HG03575 (cell line): ENCODE measurements around the gene ABL2.
A peak's percentile ranks its signal among the peaks of the same experiment; 100 is the strongest.

Experiments
- ATAC-seq: cut with Tn5 transposase; IDR thresholded peaks from one replicate; pipeline ENCODE4 v1.9.1; 2021; ENCODE audit not compliant: unreplicated experiment, insufficient number of reproducible peaks, low FRiP score; ENCODE audit errors: extremely low read depth

The ABL2 gene

GRCh38 chr1:179081687-179082332, 147.7 kb downstream of the ABL2 start, which contains the start of gene TOR3A:
TSS of gene TOR3A (plus strand) at chr1:179082070. CDS start at chr1:179082129, 59 bp downstream.
- peak; percentile 77 for ATAC-seq

- peak; percentile 2 for ATAC-seq
Observed at GRCh38 chr1:179080866-179081686, 148.4 kb downstream of the ABL2 start.

- ATAC-seq, result no peak
Observed at GRCh38 chr1:179079113-179079761, 150.2 kb downstream of the ABL2 start.

DNA sequence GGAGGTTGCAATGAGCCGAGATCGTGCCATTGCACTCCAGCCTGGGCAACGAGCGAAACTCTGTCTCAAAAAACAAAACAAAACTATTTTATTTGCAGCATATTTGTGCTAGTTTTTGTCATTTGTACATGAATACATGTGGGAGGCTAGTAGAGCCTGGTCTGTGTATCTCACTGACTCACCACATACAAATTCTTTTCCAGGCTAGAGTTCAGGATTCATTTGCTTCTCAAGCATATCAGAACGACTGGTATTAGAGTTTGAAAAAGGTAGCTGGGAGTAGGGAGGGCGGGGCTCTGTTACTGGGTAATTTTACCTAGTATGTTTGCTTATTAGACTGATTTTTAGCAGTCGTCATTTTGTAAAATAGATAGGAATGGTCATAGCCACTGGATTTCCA, 152.1 kb downstream of the ABL2 start:
- no peak for ATAC-seq

GRCh38 chr1:179066471-179066870, 163.0 kb downstream of the ABL2 start:
- ATAC-seq, result no peak

DNA sequence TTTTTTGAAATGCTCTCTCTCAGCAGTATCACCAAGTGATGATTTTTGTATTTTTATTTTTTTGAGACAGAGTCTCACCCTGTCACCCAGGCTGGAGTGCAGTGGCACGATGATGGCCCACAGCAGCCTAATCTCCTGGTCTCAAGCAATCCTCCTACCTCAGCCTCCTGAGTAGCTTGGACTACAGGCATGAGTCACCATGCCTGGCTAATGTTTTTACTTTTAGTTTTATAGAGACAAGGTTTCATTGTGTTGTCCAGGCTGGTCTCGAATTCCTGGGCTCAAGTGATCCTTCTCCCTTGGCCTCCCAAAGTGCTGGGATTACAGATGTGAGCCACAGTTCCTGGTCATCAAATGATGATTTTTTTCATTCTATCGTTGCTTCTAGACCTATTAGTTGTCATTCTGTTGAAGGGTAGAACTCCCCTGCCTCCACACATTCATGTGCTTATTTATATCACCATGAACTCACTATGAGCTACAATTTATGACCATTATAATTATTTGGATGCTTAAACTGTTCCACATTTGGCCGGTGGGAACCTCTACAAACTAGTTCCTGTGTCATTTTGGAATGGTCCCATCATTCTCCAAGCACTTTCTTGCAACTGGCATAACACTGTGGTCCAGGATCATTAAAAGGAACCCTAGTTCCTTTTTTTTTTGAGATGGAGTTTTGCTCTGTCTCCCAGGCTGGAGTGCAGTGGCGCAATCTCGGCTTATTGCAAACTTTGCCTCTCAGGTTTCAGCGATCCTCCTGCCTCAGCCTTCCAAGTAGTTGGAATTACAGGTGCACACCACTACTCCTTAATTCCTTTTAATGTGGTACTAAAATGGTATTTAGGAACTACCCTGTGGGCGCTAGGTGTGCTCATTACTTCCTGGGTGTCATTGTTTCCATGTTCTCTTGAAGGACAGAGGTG, 167.9 kb downstream of the ABL2 start:
- ATAC-seq, result no peak

- ATAC-seq, result no peak
Observed at GRCh38 chr1:179058487-179059483, 170.7 kb downstream of the ABL2 start.

DNA sequence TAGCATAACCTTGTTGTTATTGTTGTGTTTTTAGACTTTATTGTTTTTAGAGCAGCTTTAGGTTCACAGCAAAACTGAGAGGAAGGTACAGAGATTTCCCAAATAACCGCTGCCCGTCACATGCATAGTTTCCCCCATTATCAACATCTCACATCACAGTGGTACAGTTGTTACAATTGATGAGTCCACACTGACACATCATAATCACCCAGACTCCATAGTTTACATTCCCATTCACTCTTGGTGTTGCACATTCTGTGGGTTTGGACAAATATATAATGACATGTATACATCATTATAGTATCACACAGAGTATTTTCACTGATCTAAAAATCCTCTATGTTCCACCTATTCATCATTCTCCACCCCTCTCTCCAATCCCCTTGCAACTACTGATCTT, 173.5 kb downstream of the ABL2 start:
- no peak for ATAC-seq

GRCh38 chr1:179053486-179053885, 176.0 kb downstream of the ABL2 start:
- no peak for ATAC-seq

GRCh38 chr1:179052776-179053175, 176.7 kb downstream of the ABL2 start:
- ATAC-seq, result no peak
